GM12864 (cell line): ENCODE data around the gene ATP13A1.

Experiments used
- DNase-seq: peaks from one replicate; pipeline ENCODE4 v3.0.0-alpha.2; 2011; ENCODE audit warnings: low read depth
- H3K4me3 ChIP-seq: 2 replicates; pipeline ENCODE4 v1.5.1; 2011; ENCODE audit warnings: mild to moderate bottlenecking, low read depth, low read length, control low read depth
- TF ChIP-seq, protein P1 (sequence below): IDR thresholded peaks from 2 replicates; pipeline ENCODE4 v1.5.1; 2011; ENCODE audit warnings: low read depth, mild to moderate bottlenecking, moderate library complexity, low read length, control low read depth, inconsistent platforms; ENCODE audit errors: missing control alignments

Gene ATP13A1

DNA sequence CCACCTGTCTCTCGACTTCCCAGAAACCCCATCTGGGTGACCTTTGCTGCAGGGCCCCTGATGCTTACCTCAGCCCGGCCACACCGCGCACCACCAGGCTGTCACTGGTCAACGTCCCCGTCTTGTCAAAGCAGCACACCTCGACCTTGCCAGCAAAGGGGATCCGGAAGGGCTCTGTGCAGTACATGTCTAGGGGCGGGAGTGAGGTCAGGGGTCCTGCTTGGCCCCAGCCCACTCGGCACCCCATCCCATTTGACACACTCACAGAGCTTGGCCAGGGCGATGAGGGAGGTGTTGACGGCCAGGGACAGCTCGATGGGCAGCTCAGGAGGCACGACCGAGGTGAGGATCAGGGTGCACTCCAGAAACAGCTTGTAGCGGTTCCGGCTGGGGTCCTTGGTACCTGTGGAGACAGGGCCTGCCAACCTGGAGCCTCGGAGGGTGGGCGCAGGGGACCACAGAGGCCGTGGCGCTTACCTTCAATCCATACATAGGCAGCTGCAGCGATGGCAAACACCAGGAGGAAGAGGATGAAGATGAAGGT, 8.4 kb downstream of the ATP13A1 start:
- H3K4me3 ChIP-seq = no peak overlapping the region
- no peak for DNase-seq
- TF ChIP-seq, protein P1, sequence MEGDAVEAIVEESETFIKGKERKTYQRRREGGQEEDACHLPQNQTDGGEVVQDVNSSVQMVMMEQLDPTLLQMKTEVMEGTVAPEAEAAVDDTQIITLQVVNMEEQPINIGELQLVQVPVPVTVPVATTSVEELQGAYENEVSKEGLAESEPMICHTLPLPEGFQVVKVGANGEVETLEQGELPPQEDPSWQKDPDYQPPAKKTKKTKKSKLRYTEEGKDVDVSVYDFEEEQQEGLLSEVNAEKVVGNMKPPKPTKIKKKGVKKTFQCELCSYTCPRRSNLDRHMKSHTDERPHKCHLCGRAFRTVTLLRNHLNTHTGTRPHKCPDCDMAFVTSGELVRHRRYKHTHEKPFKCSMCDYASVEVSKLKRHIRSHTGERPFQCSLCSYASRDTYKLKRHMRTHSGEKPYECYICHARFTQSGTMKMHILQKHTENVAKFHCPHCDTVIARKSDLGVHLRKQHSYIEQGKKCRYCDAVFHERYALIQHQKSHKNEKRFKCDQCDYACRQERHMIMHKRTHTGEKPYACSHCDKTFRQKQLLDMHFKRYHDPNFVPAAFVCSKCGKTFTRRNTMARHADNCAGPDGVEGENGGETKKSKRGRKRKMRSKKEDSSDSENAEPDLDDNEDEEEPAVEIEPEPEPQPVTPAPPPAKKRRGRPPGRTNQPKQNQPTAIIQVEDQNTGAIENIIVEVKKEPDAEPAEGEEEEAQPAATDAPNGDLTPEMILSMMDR = no peak

DNA sequence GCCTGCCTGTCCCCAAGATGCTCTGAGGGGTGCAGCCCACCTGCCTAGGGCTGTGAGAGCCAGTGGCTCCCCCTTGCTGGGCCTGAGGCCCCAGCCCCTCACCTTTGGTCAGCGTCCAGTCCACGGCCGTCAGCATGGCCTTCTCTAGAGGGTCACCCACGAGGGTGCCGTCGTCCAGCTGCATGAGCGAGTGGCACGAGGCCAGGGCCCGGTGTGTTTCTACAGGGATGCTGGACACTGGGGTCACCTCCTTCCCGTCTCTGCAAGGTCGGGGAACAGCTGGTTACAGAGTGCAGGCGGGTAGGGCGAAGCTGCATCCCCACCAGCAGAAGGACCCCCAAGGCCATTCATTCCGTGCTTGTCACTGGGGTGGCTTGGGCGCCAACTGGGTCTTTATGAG, 9.0 kb downstream of the ATP13A1 start:
- no peak for DNase-seq
- H3K4me3 ChIP-seq = no peak overlapping the region
- TF ChIP-seq, protein P1 = no peak

DNA sequence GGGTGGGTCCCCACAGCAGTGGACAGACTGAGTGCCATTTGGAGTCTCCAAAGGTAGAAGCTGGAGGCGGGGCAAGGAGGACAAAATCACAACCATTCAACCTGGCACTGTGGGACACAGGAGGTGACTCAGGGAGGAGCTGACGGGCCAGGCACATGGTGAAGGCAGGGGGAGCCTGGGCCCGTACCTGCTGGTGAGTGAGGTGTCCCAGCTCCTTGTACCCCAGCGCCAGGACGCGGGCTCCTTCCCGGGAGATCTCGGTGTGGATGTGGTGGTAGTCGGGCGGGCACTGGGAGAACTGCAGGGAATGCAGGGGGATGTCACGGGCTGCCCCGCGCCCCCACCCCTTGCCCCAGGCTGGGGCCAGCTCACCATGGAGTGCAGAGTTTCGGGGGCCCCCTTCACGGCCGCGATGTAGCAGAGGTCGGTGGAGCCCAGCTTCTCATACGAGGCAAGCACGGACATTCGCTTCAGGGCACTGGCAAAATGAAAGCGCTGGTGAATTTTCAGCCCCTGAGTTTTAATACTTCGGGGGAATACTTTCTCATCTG, 9.8 kb downstream of the ATP13A1 start:
- TF ChIP-seq, protein P1 = no peak
- no peak overlapping the region for H3K4me3 ChIP-seq
- DNase-seq = no peak

DNA sequence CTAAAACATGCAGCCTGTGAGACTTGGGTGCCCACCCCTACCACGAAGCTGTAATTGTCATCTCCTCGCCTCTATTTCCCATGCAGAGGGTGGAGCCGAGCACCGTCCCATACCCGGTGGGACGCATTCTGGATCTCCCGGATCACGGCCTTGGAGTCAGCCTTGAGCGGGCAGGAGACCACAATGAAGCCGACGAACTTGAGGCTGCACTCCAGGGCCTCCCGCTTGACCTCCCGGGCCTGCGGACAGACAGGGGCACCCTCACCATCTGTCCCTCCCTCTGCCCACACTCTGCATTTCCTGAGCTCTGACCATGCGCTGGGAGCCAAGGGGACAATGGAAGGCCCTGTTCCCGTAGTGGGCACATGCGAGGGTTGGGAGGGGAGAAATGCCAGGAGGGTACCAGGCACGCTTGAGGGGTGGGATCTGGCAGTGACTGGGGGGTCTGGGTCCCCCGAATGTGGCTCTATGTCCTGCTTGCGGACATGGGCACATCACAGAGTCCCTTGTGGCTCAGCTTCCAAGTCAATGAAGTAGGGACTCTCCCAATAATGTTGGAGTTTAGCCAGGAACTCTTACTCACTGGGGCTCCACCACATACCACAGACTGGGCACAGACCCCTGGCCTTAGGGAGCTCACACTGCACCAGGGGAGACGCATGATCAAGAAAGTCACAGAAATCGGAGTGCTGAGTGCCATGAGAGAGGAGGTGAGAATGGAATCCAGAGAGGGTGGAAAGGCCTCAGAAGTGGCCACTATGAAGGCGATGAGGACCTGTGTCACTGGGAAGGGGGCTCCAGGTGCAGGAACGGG, 10.8 kb downstream of the ATP13A1 start:
- TF ChIP-seq, protein P1 = no peak
- no peak overlapping the region for H3K4me3 ChIP-seq
- DNase-seq = no peak

DNA sequence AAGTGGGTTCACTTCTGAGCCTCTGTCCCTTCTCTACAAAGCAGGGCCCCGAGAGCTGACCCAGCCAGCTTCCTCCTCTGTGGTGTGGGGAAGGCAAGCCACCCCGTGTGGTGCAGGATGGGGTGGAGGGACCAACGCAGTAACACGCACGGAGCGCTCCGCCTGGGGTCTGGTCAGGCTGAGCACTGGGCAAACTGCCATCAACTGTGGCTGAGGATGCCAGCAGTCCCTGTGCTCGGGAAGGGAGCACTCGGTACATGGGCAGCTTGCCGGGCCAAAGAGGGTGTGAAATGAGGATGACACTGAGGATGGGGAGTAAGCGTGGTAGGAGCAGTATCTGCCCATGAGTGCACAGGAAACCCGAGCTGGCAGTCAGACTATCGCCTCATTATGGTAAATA, 12.4 kb downstream of the ATP13A1 start:
- TF ChIP-seq, protein P1 = no peak
- DNase-seq = no peak
- no peak overlapping the region for H3K4me3 ChIP-seq

DNA sequence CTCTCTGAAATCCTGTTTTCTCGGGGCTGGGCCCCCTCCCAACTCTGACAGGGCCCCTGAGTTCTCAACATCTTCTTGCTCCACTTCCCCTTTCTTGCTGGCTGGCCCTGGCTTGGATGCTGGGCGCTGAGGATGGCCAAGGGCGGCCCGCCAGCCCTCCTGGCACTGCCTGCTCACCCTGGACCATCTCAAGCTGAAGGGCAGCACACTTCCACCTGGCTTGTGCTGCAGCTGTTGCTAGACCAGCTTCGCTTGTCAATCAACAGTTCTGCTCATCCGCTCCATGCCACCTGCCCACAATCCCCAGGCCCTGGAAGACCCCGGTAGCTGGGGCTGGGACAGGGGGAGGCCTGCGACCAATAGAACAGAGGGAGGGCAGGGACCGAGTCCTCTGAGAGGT, 13.1 kb downstream of the ATP13A1 start:
- no peak overlapping the region for H3K4me3 ChIP-seq
- no peak for DNase-seq
- TF ChIP-seq, protein P1 = no peak
